Measurements from ENCODE around the gene GALM.
A peak's percentile ranks its signal among the peaks of the same experiment; 100 is the strongest.
"Not testable (repeated sequence)": the region's sequence is repeated elsewhere in the genome, so short reads cannot be mapped to it uniquely, and the experiment has no call there.

GALM gene

GRCh38 chr2:38682620-38683019, 16.7 kb downstream of the GALM start:
- DNase-seq, result not testable (repeated sequence)

GRCh38 chr2:38683766-38684165, 17.9 kb downstream of the GALM start:
- DNase-seq, result no peak

GRCh38 chr2:38685116-38685735, 19.3 kb downstream of the GALM start:
- no peak for DNase-seq

GRCh38 chr2:38690499-38691420, 24.8 kb downstream of the GALM start:
- no peak for DNase-seq

GRCh38 chr2:38691994-38692393, 26.1 kb downstream of the GALM start:
- no peak for DNase-seq

- no peak for DNase-seq
Observed at GRCh38 chr2:38692636-38693318, 26.9 kb downstream of the GALM start.

- peak; percentile 32 for DNase-seq
Observed at GRCh38 chr2:38697116-38697840, 31.4 kb downstream of the GALM start.

- DNase-seq, result no peak
Observed at GRCh38 chr2:38698467-38699003, 32.6 kb downstream of the GALM start.

GRCh38 chr2:38700113-38700785, 34.3 kb downstream of the GALM start:
- no peak for DNase-seq

GRCh38 chr2:38700881-38701458, 35.1 kb downstream of the GALM start:
- DNase-seq, result no peak

- no peak for DNase-seq
Observed at GRCh38 chr2:38701542-38701941, 35.6 kb downstream of the GALM start.

- no peak for DNase-seq
Observed at GRCh38 chr2:38702413-38702812, 36.5 kb downstream of the GALM start.

GRCh38 chr2:38703336-38703735, 37.4 kb downstream of the GALM start:
- DNase-seq, result not testable (repeated sequence)

GRCh38 chr2:38704664-38705063, 38.8 kb downstream of the GALM start:
- no peak for DNase-seq

- no peak for DNase-seq
Observed at GRCh38 chr2:38706846-38707345, 41.0 kb downstream of the GALM start.

GRCh38 chr2:38708491-38708890, 42.6 kb downstream of the GALM start:
- not testable (repeated sequence) for DNase-seq

- DNase-seq, result no peak
Observed at GRCh38 chr2:38708900-38709566, 43.1 kb downstream of the GALM start.

- DNase-seq, result no peak
Observed at GRCh38 chr2:38709567-38710194, 43.8 kb downstream of the GALM start.

GRCh38 chr2:38711558-38711957, 45.6 kb downstream of the GALM start:
- no peak for DNase-seq

GRCh38 chr2:38712413-38712812, 46.5 kb downstream of the GALM start:
- no peak for DNase-seq

Data from activated effector memory CD4-positive, alpha-beta T cell treated with Interleukin-2 at 50 U/mL for 16 hours (primary cell).